Measurements from ENCODE around the gene USP37. TPM values are rescaled to one million over a fixed set of nuclear protein-coding genes. Genes with fewer than 3 reads are reported as not detected.
A peak's percentile ranks its signal among the peaks of the same experiment; 100 is the strongest.

The USP37 gene
- total RNA-seq, 1 experiment from 2014 or later: 23.5 TPM

DNA sequence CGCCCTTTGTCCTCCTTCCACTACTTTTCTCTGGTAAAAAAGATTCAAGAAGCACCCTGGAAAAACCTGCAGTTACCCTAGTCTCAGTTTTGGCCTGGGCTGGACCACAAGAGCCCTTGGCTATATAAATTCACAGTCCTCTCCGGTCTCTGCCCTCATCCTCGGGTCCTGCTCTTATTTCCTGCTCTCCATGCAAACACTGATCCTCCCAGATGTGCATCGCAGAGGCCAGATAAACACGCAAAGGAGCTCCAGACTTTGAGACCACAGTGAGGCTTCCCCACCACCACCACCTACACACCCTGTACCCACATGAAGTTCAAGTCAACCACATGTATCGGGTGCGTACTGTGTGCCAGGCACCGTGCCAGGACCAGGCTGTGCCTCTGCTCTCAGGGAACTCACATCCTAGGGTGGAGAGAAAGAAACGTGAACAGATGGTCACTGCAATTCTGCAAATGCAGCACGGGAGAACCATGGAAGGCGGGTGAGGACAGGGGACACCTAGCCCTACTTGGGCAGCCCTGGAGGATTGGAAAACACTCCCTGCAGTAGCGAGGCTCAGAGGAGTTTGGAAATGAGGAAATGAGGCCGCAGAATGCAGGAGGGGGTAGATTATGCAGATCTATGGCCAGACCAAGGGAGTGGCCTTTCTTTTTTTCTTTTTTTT, 161.1 kb downstream of the USP37 start:
- ChIA-PET POLR2A (no interaction called here), CTCF (no interaction called here), RAD21 (ENCODE audit: low non-redundant PET in 1 of 2, low total read pairs in 2 of 2, uncharacterized antibody in 2 of 2, unreplicated experiment in 2 of 2) (no interaction called here)
- Histone ChIP-seq H3K4me2 (ENCODE audit: low read length) (peak overlapping the region; percentile 93), H3K36me3 (ENCODE audit: control insufficient read depth in 1 of 2, insufficient read depth in 2 of 2, low read length in 2 of 2) (peaks cover 12 to 18% of the 10 kb centered on the region in 2 experiments), H4K20me1 (ENCODE audit: insufficient read depth) (no peaks in the 10 kb centered on the region), H3K9me2 (ENCODE audit: insufficient read depth) (no peaks in the 10 kb centered on the region), H3K27me3 (ENCODE audit: insufficient read depth, low read length) (no peaks in the 10 kb centered on the region), H3K4me1 (ENCODE audit: control insufficient read depth in 1 of 2, insufficient read depth in 2 of 2, low read length in 2 of 2) (peaks cover 21 to 26% of the 10 kb centered on the region in 2 experiments), H3K27ac (ENCODE audit: low read depth, low read length) (peak overlapping the region; percentile 78), H3K9ac (ENCODE audit: low read length) (peak overlapping the region; percentile 68), H2AFZ (ENCODE audit: low read depth, low read length, poor library complexity, severe bottlenecking) (no peak overlapping the region), H3K9me3 (ENCODE audit: control insufficient read depth in 1 of 2, insufficient read depth in 1 of 2, low read depth in 1 of 2, low read length in 2 of 2) (no peaks in the 10 kb centered on the region), H3K79me2 (ENCODE audit: insufficient read depth, low read length) (peaks cover 6% of the 10 kb centered on the region; the same call in 1 of the 2 replicates), H3K4me3 (replicated peaks in 1 of 2; ENCODE audit: low read depth in 1 of 2, low read length in 2 of 2) (peak overlapping the region; percentile 36 to 61)
- no peak for DNase-seq (ENCODE audit: low read depth, low spot score)
- no peak for TF ChIP-seq SP1 (IDR thresholded peaks at IDR 0.05; ENCODE audit: low read depth)
- no peak for TF ChIP-seq TCF7L2 (IDR thresholded peaks at IDR 0.05; ENCODE audit: borderline replicate concordance, extremely low read depth, insufficient read depth, insufficient read length)
- no peak for TF ChIP-seq EZH2 (IDR thresholded peaks at IDR 0.05)
- TF ChIP-seq SIN3A (IDR thresholded peaks at IDR 0.05; ENCODE audit: low read depth): no peak
- no peak for TF ChIP-seq YY1 (IDR thresholded peaks at IDR 0.05; ENCODE audit: extremely low read depth, insufficient replicate concordance, low read depth, low read length)
- no peak for TF ChIP-seq EGR1 (IDR thresholded peaks at IDR 0.05; ENCODE audit: low read depth)
- TF ChIP-seq ELF1 (IDR thresholded peaks at IDR 0.05; ENCODE audit: borderline replicate concordance, low read depth): no peak
- no peak for TF ChIP-seq REST (IDR thresholded peaks at IDR 0.05; ENCODE audit: low read depth)
- no peak for TF ChIP-seq ATF3 (IDR thresholded peaks at IDR 0.05)
- TF ChIP-seq CTCF (IDR thresholded peaks at IDR 0.05 in 2 of 3, conservative IDR thresholded peaks at IDR 0.05 in 1 of 3; ENCODE audit: borderline replicate concordance in 1 of 3, insufficient read depth in 1 of 3, low read depth in 2 of 3, low read length in 2 of 3): no peak
- TF ChIP-seq MAX (IDR thresholded peaks at IDR 0.05): no peak
- TF ChIP-seq, protein P1, sequence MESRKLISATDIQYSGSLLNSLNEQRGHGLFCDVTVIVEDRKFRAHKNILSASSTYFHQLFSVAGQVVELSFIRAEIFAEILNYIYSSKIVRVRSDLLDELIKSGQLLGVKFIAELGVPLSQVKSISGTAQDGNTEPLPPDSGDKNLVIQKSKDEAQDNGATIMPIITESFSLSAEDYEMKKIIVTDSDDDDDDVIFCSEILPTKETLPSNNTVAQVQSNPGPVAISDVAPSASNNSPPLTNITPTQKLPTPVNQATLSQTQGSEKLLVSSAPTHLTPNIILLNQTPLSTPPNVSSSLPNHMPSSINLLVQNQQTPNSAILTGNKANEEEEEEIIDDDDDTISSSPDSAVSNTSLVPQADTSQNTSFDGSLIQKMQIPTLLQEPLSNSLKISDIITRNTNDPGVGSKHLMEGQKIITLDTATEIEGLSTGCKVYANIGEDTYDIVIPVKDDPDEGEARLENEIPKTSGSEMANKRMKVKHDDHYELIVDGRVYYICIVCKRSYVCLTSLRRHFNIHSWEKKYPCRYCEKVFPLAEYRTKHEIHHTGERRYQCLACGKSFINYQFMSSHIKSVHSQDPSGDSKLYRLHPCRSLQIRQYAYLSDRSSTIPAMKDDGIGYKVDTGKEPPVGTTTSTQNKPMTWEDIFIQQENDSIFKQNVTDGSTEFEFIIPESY (IDR thresholded peaks at IDR 0.05; ENCODE audit: extremely low read depth, insufficient replicate concordance, low read length): no peak
- no peak for TF ChIP-seq CBX3 (IDR thresholded peaks at IDR 0.05; ENCODE audit: low read depth)
- no peak for TF ChIP-seq JUND (IDR thresholded peaks at IDR 0.05)
- TF ChIP-seq RAD21 (IDR thresholded peaks at IDR 0.05; ENCODE audit: low read depth): no peak
- no peak for TF ChIP-seq POLR2AphosphoS5 (IDR thresholded peaks at IDR 0.05; ENCODE audit: low read depth, low read length)
- TF ChIP-seq ZFX (IDR thresholded peaks at IDR 0.05): no peak
- TF ChIP-seq FOSL1 (IDR thresholded peaks at IDR 0.05; ENCODE audit: low read depth): no peak
- TF ChIP-seq CEBPB (IDR thresholded peaks at IDR 0.05; ENCODE audit: low read depth): no peak
- TF ChIP-seq ZNF274 (IDR thresholded peaks at IDR 0.05; ENCODE audit: low read depth, low read length): no peak
- BruUV-seq (replicated peaks): no TSS peak
- intact Hi-C loops (cut with micrococcal nuclease): loop anchor here (1.0 to 5.0 kb wide), 3 partner anchors 60 to 440 kb away; no protein-coding TSS in a partner anchor
- peak; percentile 10 for ATAC-seq

All from HCT116 (cell line).